Glomerular visceral epithelial cell (primary cell): ENCODE results near the gene SRRM2.

Source experiments
- DNase-seq: peaks from one replicate; pipeline ENCODE4 v3.0.0-alpha.2; 2016; ENCODE audit errors: extremely low spot score

Gene SRRM2

GRCh38 chr16:2762711-2763110 is 10.3 kb downstream of the SRRM2 start:
- DNase-seq, result no peak

- no peak for DNase-seq
Measured at GRCh38 chr16:2763173-2763572, 10.7 kb downstream of the SRRM2 start.

- no peak for DNase-seq
Measured at GRCh38 chr16:2764718-2765117, 12.3 kb downstream of the SRRM2 start.

- no peak for DNase-seq
Measured at GRCh38 chr16:2765462-2766404, 13.3 kb downstream of the SRRM2 start.

- DNase-seq, result no peak
Measured at GRCh38 chr16:2766430-2767139, 14.1 kb downstream of the SRRM2 start.

GRCh38 chr16:2767140-2767731 is 14.8 kb downstream of the SRRM2 start:
- DNase-seq, result no peak

- DNase-seq, result no peak
Measured at GRCh38 chr16:2767891-2768290, 15.5 kb downstream of the SRRM2 start.

- no peak for DNase-seq
Measured at GRCh38 chr16:2768403-2769089, 16.1 kb downstream of the SRRM2 start.

- no peak for DNase-seq
Measured at GRCh38 chr16:2769100-2769529, 16.7 kb downstream of the SRRM2 start.

- DNase-seq, result no peak
Measured at GRCh38 chr16:2769675-2770056, 17.2 kb downstream of the SRRM2 start.

GRCh38 chr16:2770057-2770951 is 17.9 kb downstream of the SRRM2 start:
- no peak for DNase-seq

GRCh38 chr16:2771496-2772402 is 19.3 kb downstream of the SRRM2 start:
- DNase-seq, result no peak

GRCh38 chr16:2773188-2773968 is 20.9 kb downstream of the SRRM2 start:
- no peak for DNase-seq

- DNase-seq, result no peak
Measured at GRCh38 chr16:2774161-2774891, 21.9 kb downstream of the SRRM2 start.

GRCh38 chr16:2775131-2775716 is 22.8 kb downstream of the SRRM2 start:
- no peak for DNase-seq

- no peak for DNase-seq
Measured at GRCh38 chr16:2775765-2776499, 23.5 kb downstream of the SRRM2 start.

GRCh38 chr16:2776500-2777139 is 24.2 kb downstream of the SRRM2 start:
- no peak for DNase-seq
